GM23248 (cell line): ENCODE data around the gene PHLDA3.

Source experiments
- EZH2 ChIP-seq: fragments of 200-600 bp; sonication (generic); IDR thresholded peaks from 2 replicates; pipeline ENCODE4 v1.6.1; 2018; ENCODE audit warnings: antibody characterized with exemption, mild to moderate bottlenecking; ENCODE audit not compliant: insufficient read depth, poor library complexity, severe bottlenecking
- EZH2phosphoT487 ChIP-seq: fragments of 200-600 bp; sonication (generic); IDR thresholded peaks from 2 replicates; pipeline ENCODE4 v1.6.1; 2018; ENCODE audit warnings: antibody characterized with exemption, moderate library complexity, mild to moderate bottlenecking, low read depth; ENCODE audit not compliant: insufficient read depth

DNA sequence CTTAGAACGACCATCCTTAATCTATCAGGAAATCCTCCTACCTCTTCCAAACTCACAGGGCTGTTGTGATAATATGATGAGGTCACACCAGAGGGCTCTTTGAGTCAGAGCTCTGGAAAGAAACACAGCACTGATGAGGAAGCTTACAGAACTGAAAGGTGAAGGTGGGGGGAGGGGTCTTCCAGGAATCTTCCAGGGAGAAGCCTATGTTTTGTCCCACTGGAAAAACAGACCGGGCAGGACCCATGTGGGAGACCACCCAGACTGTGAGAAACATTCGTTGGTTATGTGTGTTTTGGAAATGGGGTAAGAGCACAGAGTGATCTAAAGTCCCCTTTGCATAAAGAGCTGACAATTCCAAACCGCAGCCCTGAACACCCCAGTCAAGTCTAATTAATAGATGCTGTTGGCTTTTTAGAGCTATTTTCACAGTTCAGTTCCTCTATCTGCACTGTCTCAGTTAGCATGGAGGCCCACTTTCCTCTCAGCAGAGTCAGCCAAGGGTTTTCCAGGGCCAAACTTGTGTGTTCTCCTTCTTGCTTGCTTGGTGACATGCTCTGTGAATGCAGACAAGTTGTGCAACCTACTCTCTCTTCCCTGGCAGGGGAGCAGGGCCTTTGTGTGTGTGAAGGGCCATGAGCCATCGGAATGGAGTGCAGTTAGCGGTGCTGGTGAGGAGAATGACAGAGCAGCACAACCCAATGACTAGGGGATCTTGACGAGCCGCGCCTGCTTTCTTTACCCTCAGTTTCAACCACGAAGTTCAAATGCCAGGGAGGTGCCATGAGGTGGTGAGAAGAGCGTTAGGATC lies 12.3 kb downstream of the PHLDA3 start:
- no peak for TF ChIP-seq EZH2
- TF ChIP-seq EZH2phosphoT487 = no peak
